Lung (tissue), 12 donors: ENCODE results near the gene RASGRF1. TPM values are rescaled to one million over a fixed set of nuclear protein-coding genes. Genes with fewer than 3 reads are reported as not detected.

Source experiments
- ATAC-seq: fragments of 200-7000 bp; cut with Tn5 transposase; one replicate; pipeline ENCODE4 v1.9.1; 2020; ENCODE audit warnings: moderate number of reproducible peaks; ENCODE audit not compliant: insufficient read depth, low FRiP score
- DNase-seq, 3 donors: peaks; one replicate each; pipeline ENCODE4 v3.0.0-alpha.2; 2013 to 2017
- H3K27ac ChIP-seq, 2 donors: one replicate each; pipeline ENCODE4 v1.5.1; 2013; ENCODE audit warnings: mild to moderate bottlenecking in 2 of 2, moderate library complexity in 2 of 2, control low read depth in 1 of 2, inconsistent platforms in 1 of 2, low read depth in 1 of 2, low read length in 1 of 2
- H3K27me3 ChIP-seq, 3 donors: one replicate each; pipeline ENCODE4 v1.5.1; 2013; ENCODE audit warnings: low read length in 2 of 3; ENCODE audit not compliant: control insufficient read depth in 3 of 3, insufficient read depth in 3 of 3
- H3K36me3 ChIP-seq, 4 donors: one replicate each; pipeline ENCODE4 v1.5.1; 2013; ENCODE audit warnings: low read length in 4 of 4, mild to moderate bottlenecking in 1 of 4, moderate library complexity in 1 of 4; ENCODE audit not compliant: control insufficient read depth in 4 of 4, insufficient read depth in 4 of 4
- H3K4me1 ChIP-seq, 5 donors: one replicate each; pipeline ENCODE4 v1.5.1; 2013; ENCODE audit warnings: low read length in 5 of 5, mild to moderate bottlenecking in 2 of 5, moderate library complexity in 1 of 5; ENCODE audit not compliant: control insufficient read depth in 5 of 5, insufficient read depth in 5 of 5
- H3K4me3 ChIP-seq: one replicate; pipeline ENCODE4 v1.5.1; 2013; ENCODE audit warnings: mild to moderate bottlenecking, control low read depth, moderate library complexity
- H3K9ac ChIP-seq, 2 donors: one replicate each; pipeline ENCODE4 v1.5.1; 2013; ENCODE audit warnings: low read length in 2 of 2, control low read depth in 1 of 2; ENCODE audit not compliant: insufficient read depth in 1 of 2
- H3K9me3 ChIP-seq, 4 donors: one replicate each; pipeline ENCODE4 v1.5.1; 2013; ENCODE audit warnings: low read length in 3 of 4, mild to moderate bottlenecking in 1 of 4, moderate library complexity in 1 of 4; ENCODE audit not compliant: control insufficient read depth in 4 of 4, insufficient read depth in 3 of 4
- CTCF ChIP-seq: IDR thresholded peaks from 2 replicates; pipeline ENCODE4 v1.5.1; 2012; ENCODE audit warnings: mild to moderate bottlenecking; ENCODE audit errors: control extremely low read depth, extremely low read depth
- WGBS, 2 donors: extraction: QIAGEN DNeasy Blood & Tissue Kit; methylation state at CpG; one replicate each; pipeline ENCODE4 v1.1.7; 2013; 5-methylcytosine and 5-hydroxymethylcytosine counted together
- polyA plus RNA-seq, 2 donors: library from polyadenylated mRNA; stranded (reverse); fragments of 200-250 nt; gene quantifications; one replicate each; pipeline ENCODE4 v1.2.1, GENCODE V29; 2013
- total RNA-seq, 2 donors: library from RNA; depleted of rRNA in 1 of 2; stranded (reverse); fragments of >200 nt in 1 of 2; gene quantifications; one replicate each; pipeline ENCODE4 v1.2.1, GENCODE V29; 2014 to 2021
- donor health status: control.
- donor health status: control.
- donor health status: Bipolar disorder and iron deficiency.
- donor health status: healthy.
- donor health status: DM: yes; HTN: yes; CAD: no.

RASGRF1 gene
- total and polyA plus RNA-seq, 4 donors, result 10.9 to 71.2 (median 24.6) TPM

- Histone ChIP-seq H3K27me3 (peaks cover 0 to 9% (median 0%) of the 10 kb centered on the region in 3 donors), H3K4me3 (no peak overlapping the region), H3K4me1 (no peaks in the 10 kb centered on the region), H3K9ac (no peak overlapping the region), H3K27ac (no peak overlapping the region), H3K9me3 (peaks cover 0 to 23% (median 4%) of the 10 kb centered on the region in 4 donors), H3K36me3 (no peaks in the 10 kb centered on the region)
- DNase-seq, result no peak
- ATAC-seq, result no peak
- WGBS, 2 donors, result 75 to 88% methylated on average over 3 of the region's 3 CpGs
- TF ChIP-seq CTCF, result no peak
Measured at GRCh38 chr15:79128556-79128955, 38.0 kb upstream of the RASGRF1 start.

GRCh38 chr15:79124388-79124787 is 33.8 kb upstream of the RASGRF1 start:
- DNase-seq (no peak), ATAC-seq (no peak)
- H3K4me1 ChIP-seq, result no peaks in the 10 kb centered on the region
- peaks cover 0 to 6% (median 0%) of the 10 kb centered on the region in 4 donors for H3K9me3 ChIP-seq
- no peak overlapping the region for H3K27ac ChIP-seq
- H3K9ac ChIP-seq, result no peak overlapping the region
- H3K36me3 ChIP-seq, result no peaks in the 10 kb centered on the region
- no peak overlapping the region for H3K4me3 ChIP-seq
- peaks cover 0 to 5% (median 0%) of the 10 kb centered on the region in 3 donors for H3K27me3 ChIP-seq
- TF ChIP-seq CTCF, result no peak
- 45 to 47% methylated on average over 3 of the region's 3 CpGs for WGBS, 2 donors

- no peak for TF ChIP-seq CTCF
- Histone ChIP-seq H3K27me3 (peaks cover 0 to 5% (median 0%) of the 10 kb centered on the region in 3 donors), H3K4me1 (no peaks in the 10 kb centered on the region), H3K27ac (no peak overlapping the region), H3K4me3 (no peak overlapping the region), H3K9ac (no peak overlapping the region), H3K36me3 (no peaks in the 10 kb centered on the region), H3K9me3 (peaks cover 0 to 1% (median 0%) of the 10 kb centered on the region in 4 donors)
- DNase-seq, result no peak
- WGBS, 2 donors, result 85 to 87% methylated on average over 12 of the region's 12 CpGs
- no peak for ATAC-seq
Measured at GRCh38 chr15:79122991-79123390, 32.4 kb upstream of the RASGRF1 start.

- ATAC-seq (no peak), DNase-seq (no peak)
- no peak overlapping the region for H3K27ac ChIP-seq
- H3K36me3 ChIP-seq, result no peaks in the 10 kb centered on the region
- no peak overlapping the region for H3K4me3 ChIP-seq
- peaks cover 0 to 1% (median 0%) of the 10 kb centered on the region in 4 donors for H3K9me3 ChIP-seq
- H3K27me3 ChIP-seq, result peaks cover 0 to 5% (median 0%) of the 10 kb centered on the region in 3 donors
- H3K9ac ChIP-seq, result no peak overlapping the region
- H3K4me1 ChIP-seq, result no peaks in the 10 kb centered on the region
- 81 to 91% methylated on average over 5 of the region's 5 CpGs for WGBS, 2 donors
- TF ChIP-seq CTCF, result no peak
Measured at GRCh38 chr15:79122391-79122790, 31.8 kb upstream of the RASGRF1 start.
